NCI-H1417 (cell line): ENCODE results near the gene CPNE7.
"Not testable (repeated sequence)": the region's sequence is repeated elsewhere in the genome, so short reads cannot be mapped to it uniquely, and the experiment has no call there.

Source experiments
- DNase-seq, 3 experiments: peaks; one replicate each; lab custom pipeline; 2025; lab: John Stamatoyannopoulos, UW

The CPNE7 gene

GRCh38 chr16:89623511-89624261 lies 48.1 kb downstream of the CPNE7 start:
- DNase-seq, result no peak

GRCh38 chr16:89624777-89625761 lies 49.5 kb downstream of the CPNE7 start:
- no peak for DNase-seq

GRCh38 chr16:89629827-89630610 lies 54.5 kb downstream of the CPNE7 start:
- DNase-seq, result no peak

- peak in 1 of 3 experiments; percentile 5 for DNase-seq
Measured at GRCh38 chr16:89633064-89633631, 57.6 kb downstream of the CPNE7 start.

- not testable (repeated sequence) for DNase-seq
Measured at GRCh38 chr16:89634463-89635385, 59.2 kb downstream of the CPNE7 start.

- DNase-seq, result no peak
Measured at GRCh38 chr16:89636663-89637062, 61.1 kb downstream of the CPNE7 start.

- no peak for DNase-seq
Measured at GRCh38 chr16:89637379-89637778, 61.8 kb downstream of the CPNE7 start.

- DNase-seq, result no peak
Measured at GRCh38 chr16:89638455-89638854, 62.9 kb downstream of the CPNE7 start.

- DNase-seq, result no peak
Measured at GRCh38 chr16:89639385-89639784, 63.8 kb downstream of the CPNE7 start.

GRCh38 chr16:89641458-89642119 lies 66.0 kb downstream of the CPNE7 start:
- no peak for DNase-seq

- no peak for DNase-seq
Measured at GRCh38 chr16:89642574-89642973, 67.0 kb downstream of the CPNE7 start.

- no peak for DNase-seq
Measured at GRCh38 chr16:89643769-89644300, 68.3 kb downstream of the CPNE7 start.

GRCh38 chr16:89645122-89645521 lies 69.6 kb downstream of the CPNE7 start:
- no peak for DNase-seq

GRCh38 chr16:89646270-89646669 lies 70.7 kb downstream of the CPNE7 start:
- DNase-seq, result no peak
